H9 (cell line): Measurements from ENCODE around the gene STKLD1. TPM values are rescaled to one million over a fixed set of nuclear protein-coding genes. Genes with fewer than 3 reads are reported as not detected.

Source experiments
- DNase-seq: peaks from one replicate; pipeline ENCODE4 v3.0.0-alpha.2; 2017
- H2AFZ ChIP-seq: one replicate; pipeline ENCODE4 v1.6.1; 2013; ENCODE audit warnings: mild to moderate bottlenecking, low read length, control low read depth, moderate library complexity
- H2AK5ac ChIP-seq: 2 replicates; pipeline ENCODE4 v1.6.1; 2013; ENCODE audit warnings: low read length, control low read depth, mixed read lengths; ENCODE audit not compliant: insufficient read length
- H2BK120ac ChIP-seq: one replicate; pipeline ENCODE4 v1.6.1; 2013; ENCODE audit warnings: low read depth, mild to moderate bottlenecking, low read length, control low read depth, inconsistent platforms; ENCODE audit not compliant: poor library complexity, severe bottlenecking
- H2BK12ac ChIP-seq: 2 replicates; pipeline ENCODE4 v1.6.1; 2013; ENCODE audit warnings: low read length, control low read depth, mixed read lengths, low read depth; ENCODE audit not compliant: insufficient read length
- H2BK15ac ChIP-seq: 2 replicates; pipeline ENCODE4 v1.6.1; 2013; ENCODE audit warnings: low read depth, low read length, control low read depth
- H2BK20ac ChIP-seq: one replicate; pipeline ENCODE4 v1.6.1; 2013; ENCODE audit warnings: low read depth, mild to moderate bottlenecking, low read length, control low read depth, inconsistent platforms; ENCODE audit not compliant: poor library complexity, severe bottlenecking
- H2BK5ac ChIP-seq: 2 replicates; pipeline ENCODE4 v1.6.1; 2013; ENCODE audit warnings: low read length, control low read depth, mixed read lengths; ENCODE audit not compliant: insufficient read length
- H3K14ac ChIP-seq: 2 replicates; pipeline ENCODE4 v1.6.1; 2013; ENCODE audit warnings: low read length, control low read depth; ENCODE audit not compliant: insufficient read depth
- H3K18ac ChIP-seq: 2 replicates; pipeline ENCODE4 v1.6.1; 2013; ENCODE audit warnings: low read depth, mild to moderate bottlenecking, mixed read lengths, low read length, control low read depth; ENCODE audit not compliant: insufficient read length
- H3K23ac ChIP-seq: 2 replicates; pipeline ENCODE4 v1.6.1; 2013; ENCODE audit warnings: low read length, control low read depth, mixed read lengths, low read depth; ENCODE audit not compliant: insufficient read length
- H3K23me2 ChIP-seq: 2 replicates; pipeline ENCODE4 v1.6.1; 2013; ENCODE audit warnings: low read depth, mild to moderate bottlenecking, mixed read lengths, low read length, control low read depth; ENCODE audit not compliant: insufficient read length, poor library complexity, severe bottlenecking
- H3K27ac ChIP-seq: 2 replicates; pipeline ENCODE4 v1.5.1; 2013; ENCODE audit warnings: low read length, control low read depth, mixed read lengths, low read depth; ENCODE audit not compliant: insufficient read length
- H3K27me3 ChIP-seq: 2 replicates; pipeline ENCODE4 v1.6.1; 2013; ENCODE audit warnings: low read length, control low read depth, inconsistent platforms; ENCODE audit not compliant: insufficient read depth
- H3K4ac ChIP-seq: 2 replicates; pipeline ENCODE4 v1.6.1; 2013; ENCODE audit warnings: low read depth, mild to moderate bottlenecking, control low read depth, inconsistent platforms, low read length, moderate library complexity
- H3K4me1 ChIP-seq: 2 replicates; pipeline ENCODE4 v1.6.1; 2013; ENCODE audit warnings: low read length, control low read depth, inconsistent platforms; ENCODE audit not compliant: insufficient read depth
- H3K4me2 ChIP-seq: 2 replicates; pipeline ENCODE4 v1.6.1; 2013; ENCODE audit warnings: low read length, control low read depth, mixed read lengths; ENCODE audit not compliant: insufficient read length, insufficient read depth
- H3K56ac ChIP-seq: 2 replicates; pipeline ENCODE4 v1.6.1; 2013; ENCODE audit warnings: low read depth, mild to moderate bottlenecking, mixed read lengths, low read length, control low read depth; ENCODE audit not compliant: insufficient read length
- H3K79me1 ChIP-seq: 2 replicates; pipeline ENCODE4 v1.6.1; 2013; ENCODE audit warnings: low read depth, mild to moderate bottlenecking, moderate library complexity, low read length, control low read depth, inconsistent platforms; ENCODE audit not compliant: insufficient read depth, poor library complexity, severe bottlenecking
- H3K79me2 ChIP-seq: 2 replicates; pipeline ENCODE4 v1.6.1; 2013; ENCODE audit warnings: low read length, control low read depth, inconsistent platforms; ENCODE audit not compliant: insufficient read depth
- H3K9ac ChIP-seq: 2 replicates; pipeline ENCODE4 v1.6.1; 2013; ENCODE audit warnings: low read length, control low read depth, mixed read lengths; ENCODE audit not compliant: insufficient read length; ENCODE audit errors: extremely low read depth
- H3K9me3 ChIP-seq: one replicate; pipeline ENCODE4 v1.6.1; 2013; ENCODE audit warnings: low read depth, low read length, inconsistent platforms; ENCODE audit not compliant: control insufficient read depth
- H3T11ph ChIP-seq: one replicate; pipeline ENCODE4 v1.6.1; 2013; ENCODE audit warnings: mild to moderate bottlenecking, low read length, control low read depth, inconsistent platforms
- H4K20me1 ChIP-seq: one replicate; pipeline ENCODE4 v1.6.1; 2013; ENCODE audit not compliant: control insufficient read depth, insufficient read length, insufficient read depth
- H4K5ac ChIP-seq: 2 replicates; pipeline ENCODE4 v1.6.1; 2013; ENCODE audit warnings: low read depth, mild to moderate bottlenecking, mixed read lengths, low read length, control low read depth; ENCODE audit not compliant: insufficient read length
- H4K8ac ChIP-seq: replicated peaks from 2 replicates; pipeline ENCODE4 v1.6.1; 2013; ENCODE audit warnings: low read length, control low read depth, mixed read lengths, low read depth; ENCODE audit not compliant: insufficient read length
- H4K91ac ChIP-seq: 2 replicates; pipeline ENCODE4 v1.6.1; 2013; ENCODE audit warnings: low read depth, mild to moderate bottlenecking, moderate library complexity, mixed read lengths, low read length, control low read depth; ENCODE audit not compliant: insufficient read length
- H3K27ac Mint-ChIP-seq, 3 experiments: 2 replicates in 2 of 3; 3 replicates in 1 of 3; pipeline ENCODE4 v1.8.0; 2020 to 2021; ENCODE audit warnings: mixed read lengths in 3 of 3, mild to moderate bottlenecking in 1 of 3, moderate library complexity in 1 of 3
- H3K27me3 Mint-ChIP-seq: 2 replicates; pipeline ENCODE4 v1.8.0; 2021; ENCODE audit warnings: low read depth, mild to moderate bottlenecking, moderate library complexity, mixed read lengths
- H3K36me3 Mint-ChIP-seq, 3 experiments: 2 replicates in 2 of 3; 3 replicates in 1 of 3; pipeline ENCODE4 v1.8.0; 2020 to 2021; ENCODE audit warnings: low read depth in 3 of 3, mixed read lengths in 3 of 3; ENCODE audit not compliant: insufficient read depth in 1 of 3
- H3K4me1 Mint-ChIP-seq, 2 experiments: 2 replicates each; pipeline ENCODE4 v1.8.0; 2020; ENCODE audit warnings: mixed read lengths in 2 of 2
- H3K4me3 Mint-ChIP-seq, 2 experiments: 2 replicates in 1 of 2; 3 replicates in 1 of 2; pipeline ENCODE4 v1.8.0; 2020 to 2021; ENCODE audit warnings: mild to moderate bottlenecking in 2 of 2, mixed read lengths in 2 of 2, moderate library complexity in 1 of 2
- H3K9me3 Mint-ChIP-seq, 2 experiments: 2 replicates in 1 of 2; 3 replicates in 1 of 2; pipeline ENCODE4 v1.8.0; 2020; ENCODE audit warnings: mild to moderate bottlenecking in 2 of 2, mixed read lengths in 2 of 2, moderate library complexity in 1 of 2
- CTCF ChIP-seq: fragments of 200-600 bp; sonication (generic); conservative IDR thresholded peaks from 3 replicates; pipeline ENCODE4 v1.8.0; 2021; ENCODE audit warnings: antibody characterized with exemption, mild to moderate bottlenecking
- WGBS: extraction: QIAGEN DNeasy Blood & Tissue Kit; methylation state at CpG from one replicate; pipeline ENCODE4 v1.1.7; 2013; ENCODE audit warnings: missing lambda C conversion rate, low lambda C conversion rate, mixed read lengths; ENCODE audit not compliant: insufficient read length; ENCODE audit errors: extremely low coverage; 5-methylcytosine and 5-hydroxymethylcytosine counted together
- total RNA-seq: library from RNA; stranded (reverse); gene quantifications from 2 replicates; pipeline ENCODE4 v1.2.1, GENCODE V29; 2021

Gene STKLD1
- total RNA-seq, 1 experiment from 2014 or later = 0.57 TPM

GRCh38 chr9:133382507-133383141 is 6.5 kb downstream of the STKLD1 start:
- H3K79me1 ChIP-seq = no peaks in the 10 kb centered on the region
- H3K4me2 ChIP-seq = no peak overlapping the region
- no peak overlapping the region for H2BK120ac ChIP-seq
- H3K9me3 Mint-ChIP-seq = no peaks in the 10 kb centered on the region; a peak in 1 of 5 replicates
- no peak overlapping the region for H3K27ac ChIP-seq
- no peak overlapping the region for H2BK5ac ChIP-seq
- H2BK20ac ChIP-seq = no peak overlapping the region
- no peak overlapping the region for H3T11ph ChIP-seq
- H4K20me1 ChIP-seq = peaks cover 3% of the 10 kb centered on the region
- H3K27me3 Mint-ChIP-seq = peaks cover 19% of the 10 kb centered on the region
- peak overlapping the region; percentile 55 for H3K23ac ChIP-seq
- no peaks in the 10 kb centered on the region for H3K23me2 ChIP-seq
- no peak overlapping the region for H3K4ac ChIP-seq
- no peak overlapping the region for H3K18ac ChIP-seq
- no peaks in the 10 kb centered on the region for H3K79me2 ChIP-seq
- peak overlapping the region; percentile 9 for H4K5ac ChIP-seq
- no peaks in the 10 kb centered on the region for H3K9me3 ChIP-seq
- no peak overlapping the region for H3K4me3 Mint-ChIP-seq
- H2AFZ ChIP-seq = no peak overlapping the region
- WGBS = 100% methylated on average over 3 of the region's 4 CpGs
- H3K9ac ChIP-seq = no peak overlapping the region
- peak overlapping the region; percentile 95 for H4K8ac ChIP-seq
- TF ChIP-seq CTCF = no peak
- no peaks in the 10 kb centered on the region for H3K4me1 ChIP-seq
- H3K14ac ChIP-seq = no peak overlapping the region
- no peaks in the 10 kb centered on the region; a peak in 1 of 4 replicates for H3K4me1 Mint-ChIP-seq
- H2BK15ac ChIP-seq = no peak overlapping the region
- H3K56ac ChIP-seq = no peak overlapping the region
- no peaks in the 10 kb centered on the region for H3K27me3 ChIP-seq
- H2BK12ac ChIP-seq = no peak overlapping the region
- H3K36me3 Mint-ChIP-seq = no peaks in the 10 kb centered on the region
- DNase-seq = no peak
- H4K91ac ChIP-seq = no peak overlapping the region
- H2AK5ac ChIP-seq = no peak overlapping the region
- no peak overlapping the region for H3K27ac Mint-ChIP-seq
